Measurements from ENCODE around the gene IL20RB.

DNA sequence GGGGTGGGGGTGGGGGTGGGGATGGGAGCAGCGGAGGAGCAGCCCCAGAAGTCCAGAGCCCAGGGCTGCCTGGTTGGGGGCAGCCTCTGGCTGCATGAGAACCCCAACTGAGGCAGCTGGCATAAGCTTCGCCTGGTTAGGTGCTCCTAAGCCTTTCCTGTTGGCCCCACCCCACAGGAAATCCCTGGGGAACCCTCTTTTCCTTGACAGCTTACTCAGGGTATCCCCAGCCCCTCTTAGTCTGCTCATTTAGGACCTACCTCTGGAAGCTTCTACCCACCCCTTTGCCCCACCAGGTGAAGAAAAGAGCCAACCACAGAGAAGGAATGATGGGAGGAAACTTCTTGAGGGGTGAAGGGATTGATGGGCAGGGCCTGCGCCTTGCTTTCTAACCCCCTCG, 53.4 kb downstream of the IL20RB start:
- TF ChIP-seq POLR2A (IDR thresholded peaks at IDR 0.05) = no peak
- TF ChIP-seq, protein P1, sequence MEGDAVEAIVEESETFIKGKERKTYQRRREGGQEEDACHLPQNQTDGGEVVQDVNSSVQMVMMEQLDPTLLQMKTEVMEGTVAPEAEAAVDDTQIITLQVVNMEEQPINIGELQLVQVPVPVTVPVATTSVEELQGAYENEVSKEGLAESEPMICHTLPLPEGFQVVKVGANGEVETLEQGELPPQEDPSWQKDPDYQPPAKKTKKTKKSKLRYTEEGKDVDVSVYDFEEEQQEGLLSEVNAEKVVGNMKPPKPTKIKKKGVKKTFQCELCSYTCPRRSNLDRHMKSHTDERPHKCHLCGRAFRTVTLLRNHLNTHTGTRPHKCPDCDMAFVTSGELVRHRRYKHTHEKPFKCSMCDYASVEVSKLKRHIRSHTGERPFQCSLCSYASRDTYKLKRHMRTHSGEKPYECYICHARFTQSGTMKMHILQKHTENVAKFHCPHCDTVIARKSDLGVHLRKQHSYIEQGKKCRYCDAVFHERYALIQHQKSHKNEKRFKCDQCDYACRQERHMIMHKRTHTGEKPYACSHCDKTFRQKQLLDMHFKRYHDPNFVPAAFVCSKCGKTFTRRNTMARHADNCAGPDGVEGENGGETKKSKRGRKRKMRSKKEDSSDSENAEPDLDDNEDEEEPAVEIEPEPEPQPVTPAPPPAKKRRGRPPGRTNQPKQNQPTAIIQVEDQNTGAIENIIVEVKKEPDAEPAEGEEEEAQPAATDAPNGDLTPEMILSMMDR (IDR thresholded peaks at IDR 0.05) = no peak
